ENCODE data around the gene C1QTNF1. TPM values are rescaled to one million over a fixed set of nuclear protein-coding genes. Genes with fewer than 3 reads are reported as not detected.
A peak's percentile ranks its signal among the peaks of the same experiment; 100 is the strongest.

C1QTNF1 gene
- total and polyA plus RNA-seq, 2 donors (not counting 3 experiments of a cell fraction or from before 2014, with no cell fraction given), result 2.5 to 4.0 TPM

DNA sequence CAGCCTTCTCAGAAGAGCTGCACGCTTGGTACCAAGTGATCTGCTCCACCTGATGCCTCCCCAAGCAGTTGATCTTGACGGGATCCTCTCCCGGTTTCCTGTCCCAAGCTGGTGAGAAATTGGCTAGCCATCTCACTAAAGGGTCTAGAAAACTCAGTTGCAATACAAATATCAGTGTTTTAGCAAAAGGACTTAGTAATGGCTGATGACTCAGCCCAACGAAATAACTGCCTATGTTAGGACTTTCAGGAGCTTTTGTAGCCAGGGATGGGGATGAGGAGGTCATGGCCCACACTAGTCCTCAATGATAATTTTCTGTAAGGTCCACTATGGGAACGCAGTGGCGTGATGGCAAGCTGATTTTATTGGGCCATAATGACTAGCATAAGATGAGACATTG, 27.3 kb downstream of the C1QTNF1 start:
- no peak overlapping the region for H3K9ac ChIP-seq (replicated peaks; ENCODE audit: extremely low read depth, insufficient read depth, low read length)
- no peak for FAIRE-seq
- dilution Hi-C loops (cut with MboI; ENCODE audit: extremely low pct_ligation_motif_present, low sequenced_read_pairs), result no loop called here
- intact Hi-C loops (cut with micrococcal nuclease), result no loop called here
- H3K36me3 ChIP-seq (ENCODE audit: control insufficient read depth in 2 of 2, extremely low read depth in 1 of 2, insufficient read depth in 2 of 2, low read length in 2 of 2), result no peaks in the 10 kb centered on the region
- H3K4me1 ChIP-seq (ENCODE audit: control insufficient read depth, extremely low read depth, insufficient read depth, low read length), result peaks cover 5% of the 10 kb centered on the region
- no peaks in the 10 kb centered on the region for H3K79me2 ChIP-seq (ENCODE audit: control insufficient read depth, insufficient read depth, low read length)
- CTCF ChIA-PET, result interaction anchor here (1.2 to 1.7 kb wide), 3 partner anchors 22 to 342 kb away, joined by 3 to 5 read pairs (median 5); no protein-coding TSS in a partner anchor
- H3K9me3 ChIP-seq (replicated peaks; ENCODE audit: control insufficient read depth, insufficient read depth, low read length), result no peaks in the 10 kb centered on the region
- H3K9me1 ChIP-seq (replicated peaks; ENCODE audit: control insufficient read depth, extremely low read depth, insufficient read depth, low read length), result no peaks in the 10 kb centered on the region
- H3K27ac ChIP-seq (ENCODE audit: insufficient read depth, low read depth, low read length), result no peak overlapping the region
- H2AFZ ChIP-seq (ENCODE audit: low read depth, low read length), result no peak overlapping the region
- TF ChIP-seq POLR2AphosphoS5 (IDR thresholded peaks at IDR 0.05; ENCODE audit: insufficient read depth, low read depth, low read length) (no peak), FOS (IDR thresholded peaks at IDR 0.05; ENCODE audit: borderline replicate concordance, insufficient read depth, low read length) (peak; percentile 22)
- peaks cover 0 to 4% of the 10 kb centered on the region in 2 experiments for H3K27me3 ChIP-seq (ENCODE audit: control insufficient read depth in 2 of 2, insufficient read depth in 2 of 2, low read length in 2 of 2)
- no peaks in the 10 kb centered on the region for H4K20me1 ChIP-seq (replicated peaks; ENCODE audit: control insufficient read depth, extremely low read depth, insufficient read depth, low read length)
- H3K4me3 ChIP-seq (replicated peaks in 1 of 3; ENCODE audit: insufficient read depth in 1 of 3, low read depth in 1 of 3, low read length in 3 of 3), result no peak overlapping the region
- BruUV-seq (replicated peaks), result no TSS peak
- H3K4me2 ChIP-seq (ENCODE audit: insufficient read depth, low read length), result no peak overlapping the region
- no peak for DNase-seq (ENCODE audit: low read depth, low spot score)
- POLR2A ChIA-PET, result no interaction called here

- Histone ChIP-seq H3K36me3 (ENCODE audit: control insufficient read depth in 2 of 2, extremely low read depth in 1 of 2, insufficient read depth in 2 of 2, low read length in 2 of 2) (no peaks in the 10 kb centered on the region), H4K20me1 (replicated peaks; ENCODE audit: control insufficient read depth, extremely low read depth, insufficient read depth, low read length) (no peaks in the 10 kb centered on the region), H3K9me1 (replicated peaks; ENCODE audit: control insufficient read depth, extremely low read depth, insufficient read depth, low read length) (no peaks in the 10 kb centered on the region), H3K4me3 (replicated peaks in 1 of 3; ENCODE audit: insufficient read depth in 1 of 3, low read depth in 1 of 3, low read length in 3 of 3) (no peak overlapping the region), H3K9ac (replicated peaks; ENCODE audit: extremely low read depth, insufficient read depth, low read length) (no peak overlapping the region), H3K79me2 (ENCODE audit: control insufficient read depth, insufficient read depth, low read length) (no peaks in the 10 kb centered on the region), H3K9me3 (replicated peaks; ENCODE audit: control insufficient read depth, insufficient read depth, low read length) (no peaks in the 10 kb centered on the region), H3K4me2 (ENCODE audit: insufficient read depth, low read length) (no peak overlapping the region), H3K27me3 (ENCODE audit: control insufficient read depth in 2 of 2, insufficient read depth in 2 of 2, low read length in 2 of 2) (peaks cover 0 to 4% of the 10 kb centered on the region in 2 experiments), H2AFZ (ENCODE audit: low read depth, low read length) (no peak overlapping the region), H3K4me1 (ENCODE audit: control insufficient read depth, extremely low read depth, insufficient read depth, low read length) (peaks cover 5% of the 10 kb centered on the region), H3K27ac (ENCODE audit: insufficient read depth, low read depth, low read length) (no peak overlapping the region)
- intact Hi-C loops (cut with micrococcal nuclease) (loop anchor here (2.0 kb wide), 1 partner anchor 23 kb away; the partner anchor contains the start of gene ENGASE), dilution Hi-C loops (cut with MboI; ENCODE audit: extremely low pct_ligation_motif_present, low sequenced_read_pairs) (no loop called here)
- no TSS peak for BruUV-seq (replicated peaks)
- ChIA-PET POLR2A (no interaction called here), CTCF (interaction anchor here (0.8 to 1.7 kb wide), 3 partner anchors 12 to 339 kb away, joined by 3 to 5 read pairs (median 4); no protein-coding TSS in a partner anchor)
- TF ChIP-seq FOS (IDR thresholded peaks at IDR 0.05; ENCODE audit: borderline replicate concordance, insufficient read depth, low read length) (no peak), GATA2 (IDR thresholded peaks at IDR 0.05; ENCODE audit: insufficient read depth, insufficient read length, low read depth, low read length) (no peak), MAX (IDR thresholded peaks at IDR 0.05; ENCODE audit: insufficient read depth, insufficient read length) (no peak), POLR2A (IDR thresholded peaks at IDR 0.05; ENCODE audit: low read depth, low read length) (no peak), POLR2AphosphoS5 (IDR thresholded peaks at IDR 0.05; ENCODE audit: insufficient read depth, low read depth, low read length) (no peak), CTCF (IDR thresholded peaks at IDR 0.05; ENCODE audit: extremely low read depth in 1 of 2, insufficient read depth in 1 of 2, low read depth in 1 of 2, low read length in 2 of 2) (no peak), JUN (IDR thresholded peaks at IDR 0.05; ENCODE audit: borderline replicate concordance, insufficient read depth, insufficient read length, low read depth) (no peak), MYC (IDR thresholded peaks at IDR 0.05; ENCODE audit: low read depth, low read length) (no peak)
- DNase-seq (ENCODE audit: low read depth, low spot score) (no peak), FAIRE-seq (no peak)
Measured at GRCh38 chr17:79052131-79052530, 28.2 kb downstream of the C1QTNF1 start.
